KBM-7 (cell line): ENCODE results near the gene PMEPA1.
A peak's percentile ranks its signal among the peaks of the same experiment; 100 is the strongest.

Experiments used
- DNase-seq: peaks from one replicate; pipeline ENCODE4 v3.0.0-alpha.2; 2015
- in situ Hi-C: fragments of 300-500 bp; cut with MboI; formaldehyde crosslinking; loops from 2 replicates; pipeline ENCODE4 v1.14.3; 2020; ENCODE audit warnings: low sequenced_read_pairs, low pct_unique_long_range_greater_than_20kb, mixed read lengths

PMEPA1 gene

GRCh38 chr20:57738484-57738883 is 28.7 kb upstream of the PMEPA1 start:
- DNase-seq, result no peak
- in situ Hi-C loops, result no loop called here

DNA sequence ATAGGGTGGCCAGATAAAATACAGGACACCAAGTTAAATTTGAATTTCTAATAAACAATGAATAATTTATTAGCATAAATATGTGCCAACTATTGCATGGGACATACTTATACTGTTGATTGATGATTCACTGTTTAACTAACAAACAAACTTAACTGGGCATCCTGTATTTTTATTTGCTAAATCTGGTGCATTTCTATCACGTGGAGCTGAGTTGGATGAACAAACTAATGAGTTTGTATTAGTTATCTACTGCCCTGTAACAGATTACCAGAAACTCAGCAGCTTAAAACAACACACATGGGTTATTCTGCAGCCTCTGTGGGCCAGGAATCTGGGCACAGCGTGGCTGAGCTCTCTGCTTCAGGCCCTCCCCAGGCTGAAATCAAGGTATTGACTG is 28.2 kb upstream of the PMEPA1 start:
- in situ Hi-C loops, result no loop called here
- DNase-seq, result no peak

DNA sequence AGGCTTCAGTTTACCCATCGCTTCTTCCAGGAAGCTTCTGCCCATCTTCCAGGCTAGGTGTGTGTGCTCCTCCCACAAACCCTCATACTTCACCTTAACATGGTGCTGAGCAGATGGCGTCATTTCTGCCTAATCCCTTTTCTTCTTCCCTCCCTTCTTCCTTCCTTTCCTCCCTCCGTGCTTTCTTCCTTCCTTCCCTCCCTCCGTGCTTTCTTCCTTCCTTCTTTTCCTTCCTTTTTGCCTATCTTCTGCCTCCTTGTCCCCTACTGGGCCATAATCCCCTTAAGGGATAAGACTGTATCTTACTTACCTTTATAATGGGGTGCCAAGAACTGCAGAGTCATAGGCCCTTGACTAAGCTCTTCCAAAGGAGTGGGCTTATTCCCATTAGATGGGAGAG is 27.5 kb upstream of the PMEPA1 start:
- no peak for DNase-seq
- in situ Hi-C loops, result no loop called here

DNA sequence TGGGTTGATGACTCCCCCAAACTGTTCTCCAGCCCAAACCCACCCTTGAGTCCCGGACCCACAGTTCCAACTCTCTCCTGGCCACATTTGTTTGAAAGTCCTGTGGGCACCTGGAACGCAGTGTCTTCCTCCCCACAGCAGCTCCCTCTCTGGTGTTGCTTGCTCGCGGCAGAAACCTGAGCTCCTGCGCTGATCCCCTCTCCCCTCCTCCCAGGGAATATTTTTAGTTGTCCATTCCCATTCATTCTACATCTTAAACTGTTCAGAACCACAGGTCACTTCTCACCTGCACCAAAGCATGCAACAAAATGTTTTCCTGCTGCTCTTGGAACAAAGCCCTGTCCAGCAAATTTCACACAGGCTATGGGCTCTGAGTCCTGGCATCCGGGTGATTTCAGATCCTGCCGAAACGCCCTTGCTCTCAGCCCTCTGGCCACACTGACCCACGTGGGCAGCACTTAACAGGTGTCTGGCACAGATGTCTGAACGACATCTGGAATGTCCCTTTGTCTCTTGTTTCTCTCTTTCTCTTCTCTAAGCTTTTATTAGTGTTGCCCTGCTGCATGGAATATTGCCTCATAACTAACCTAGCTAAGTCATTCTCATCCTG is 27.0 kb upstream of the PMEPA1 start:
- in situ Hi-C loops, result no loop called here
- DNase-seq, result no peak

DNA sequence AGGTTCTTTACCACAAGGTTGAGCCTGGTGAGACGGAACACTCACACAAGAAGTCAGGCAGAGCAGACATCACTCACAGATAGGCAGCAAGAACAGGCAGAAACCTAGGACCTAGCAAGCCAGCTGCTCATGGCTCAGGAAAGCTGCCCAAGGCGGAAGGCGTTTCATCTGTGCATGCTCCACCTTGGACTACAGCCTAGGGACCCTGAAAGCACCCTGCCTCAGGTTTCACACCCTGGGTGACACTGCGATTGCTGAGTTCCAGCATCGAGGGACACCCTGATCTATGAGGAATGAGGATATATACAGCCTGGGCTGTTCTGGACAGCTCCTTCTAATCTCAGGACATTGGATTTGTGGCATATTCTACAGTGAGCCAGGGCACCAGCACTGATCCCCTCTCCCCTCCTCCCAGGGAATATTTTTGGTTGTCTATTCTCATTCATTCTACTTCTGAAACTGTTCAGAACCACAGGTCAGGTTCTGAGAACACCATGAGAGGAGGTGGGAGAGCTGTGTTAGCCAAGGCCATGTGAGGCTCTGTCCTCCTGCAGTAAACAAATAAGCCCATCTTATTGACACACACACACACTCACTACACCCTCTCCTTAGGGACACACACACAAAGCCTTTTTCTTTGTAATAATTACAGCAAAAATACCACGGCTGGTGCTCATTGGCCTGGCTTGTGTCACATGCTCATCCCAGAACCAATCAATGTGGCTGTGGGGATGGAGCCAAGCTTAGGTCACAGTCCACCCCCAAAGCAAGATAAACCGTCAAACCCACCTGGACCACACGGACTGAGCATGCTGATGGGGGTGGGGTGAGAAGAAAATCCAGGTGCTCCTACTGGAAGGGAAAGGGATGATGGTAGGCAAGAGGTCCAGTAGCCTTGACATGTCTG is 26.3 kb upstream of the PMEPA1 start:
- DNase-seq, result no peak
- in situ Hi-C loops, result no loop called here

- DNase-seq, result no peak
- in situ Hi-C loops, result no loop called here
These were observed 24.9 kb upstream of the PMEPA1 start for GRCh38 chr20:57734754-57735153.

DNA sequence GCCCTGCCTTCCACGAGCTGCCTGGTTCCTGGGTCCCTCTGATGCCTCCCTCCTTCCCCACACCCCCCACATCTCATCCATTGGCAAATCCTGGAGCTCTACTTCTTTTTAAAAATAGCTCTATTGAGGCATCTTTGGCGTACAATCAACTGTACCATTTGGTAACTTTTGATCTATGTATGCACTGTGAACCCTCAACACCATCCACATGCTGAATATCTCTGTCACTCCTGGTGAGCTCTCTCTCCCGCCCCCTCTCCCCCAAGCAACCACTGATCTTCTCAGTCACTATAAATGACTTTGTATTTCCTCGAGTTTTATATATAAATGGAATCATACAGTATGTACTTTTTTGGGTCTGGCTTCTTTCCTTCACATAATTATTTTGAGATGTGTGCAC is 22.4 kb upstream of the PMEPA1 start:
- in situ Hi-C loops, result no loop called here

DNA sequence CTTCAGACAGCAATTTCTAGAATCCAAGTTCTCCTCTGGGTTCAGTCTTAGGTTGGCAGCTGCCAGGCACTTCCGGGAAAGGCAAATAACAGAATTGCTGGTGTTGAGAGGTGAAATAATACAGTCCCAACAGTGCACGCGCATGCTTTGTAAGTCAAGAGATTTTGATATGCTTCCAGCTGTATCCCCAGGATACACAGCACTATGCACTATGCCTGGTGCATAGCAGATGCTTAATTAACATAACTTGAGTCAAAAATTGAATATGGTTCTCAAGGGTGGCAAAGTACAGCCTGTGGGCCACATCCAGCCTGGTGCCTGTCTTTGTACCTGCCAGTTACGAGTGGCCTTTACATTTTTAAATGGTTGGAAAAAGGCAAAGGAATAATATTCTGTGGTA is 18.9 kb upstream of the PMEPA1 start:
- in situ Hi-C loops, result no loop called here
- no peak for DNase-seq

More for the DNA sequence above, 22.4 kb upstream of the PMEPA1 start:
- DNase-seq, result no peak

DNA sequence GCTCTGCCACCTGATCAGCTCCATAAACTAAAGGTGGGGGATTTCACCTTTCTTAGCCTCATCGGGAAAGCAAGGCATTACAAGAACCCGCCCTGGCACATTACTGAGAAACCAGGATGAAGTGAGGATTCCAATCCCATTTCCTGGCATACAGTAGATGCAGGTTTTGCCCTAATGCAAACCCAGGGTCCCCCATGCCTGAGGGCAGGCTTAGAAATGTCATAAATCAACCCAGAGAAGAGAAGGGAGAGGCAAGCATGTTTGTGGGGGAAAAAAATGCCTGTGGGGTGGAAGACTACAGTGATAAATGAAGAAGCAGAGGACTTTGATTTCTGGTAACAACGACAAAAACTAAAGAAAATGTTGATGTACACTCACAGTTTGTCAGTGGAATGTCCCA is 18.0 kb upstream of the PMEPA1 start:
- in situ Hi-C loops, result no loop called here

GRCh38 chr20:57725636-57726035 is 15.8 kb upstream of the PMEPA1 start:
- no peak for DNase-seq
- in situ Hi-C loops, result no loop called here

More for the DNA sequence above, 18.0 kb upstream of the PMEPA1 start:
- no peak for DNase-seq

- in situ Hi-C loops, result no loop called here
- no peak for DNase-seq
These were observed 15.0 kb upstream of the PMEPA1 start for GRCh38 chr20:57724610-57725405.

DNA sequence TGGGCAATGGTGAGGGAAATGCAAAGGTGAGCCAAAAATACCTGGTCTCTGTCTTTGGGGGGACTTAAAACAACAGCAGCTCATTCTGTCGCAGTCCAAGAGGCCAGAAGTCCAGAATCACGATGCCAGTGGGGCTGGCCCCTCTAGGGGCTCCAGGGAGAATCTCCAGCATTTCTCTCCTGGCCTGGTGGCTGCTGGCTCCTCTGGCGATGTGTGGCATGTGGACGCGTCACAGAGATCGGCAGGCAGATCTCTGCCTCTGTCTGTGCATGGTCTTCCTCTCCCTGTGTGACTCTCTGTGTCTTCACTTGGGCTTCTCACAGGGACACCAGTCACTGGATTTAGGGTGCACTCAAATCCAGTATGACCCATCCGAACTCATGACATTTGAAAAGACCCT is 14.0 kb upstream of the PMEPA1 start:
- DNase-seq, result no peak
- in situ Hi-C loops, result no loop called here

DNA sequence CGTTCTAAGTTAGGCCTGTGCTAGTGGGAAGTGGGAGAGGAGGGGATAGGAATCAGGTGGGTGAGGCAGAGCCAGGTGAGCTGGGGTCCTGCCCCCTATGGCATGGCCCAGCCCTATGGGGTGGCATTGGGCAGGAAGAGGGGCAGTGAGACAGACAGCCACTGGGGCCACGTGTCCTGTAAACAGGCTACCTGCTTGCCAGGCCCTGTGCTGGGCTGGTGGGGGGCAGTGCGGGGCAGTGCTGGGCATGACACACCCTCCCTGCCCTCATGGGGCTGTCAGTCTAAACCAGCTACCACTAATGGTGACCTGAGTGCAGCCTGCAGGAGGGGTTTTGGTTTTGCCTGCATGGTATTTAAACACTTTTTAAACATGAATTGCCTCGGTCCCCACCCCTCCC is 10.1 kb upstream of the PMEPA1 start:
- no peak for DNase-seq
- in situ Hi-C loops, result no loop called here

DNA sequence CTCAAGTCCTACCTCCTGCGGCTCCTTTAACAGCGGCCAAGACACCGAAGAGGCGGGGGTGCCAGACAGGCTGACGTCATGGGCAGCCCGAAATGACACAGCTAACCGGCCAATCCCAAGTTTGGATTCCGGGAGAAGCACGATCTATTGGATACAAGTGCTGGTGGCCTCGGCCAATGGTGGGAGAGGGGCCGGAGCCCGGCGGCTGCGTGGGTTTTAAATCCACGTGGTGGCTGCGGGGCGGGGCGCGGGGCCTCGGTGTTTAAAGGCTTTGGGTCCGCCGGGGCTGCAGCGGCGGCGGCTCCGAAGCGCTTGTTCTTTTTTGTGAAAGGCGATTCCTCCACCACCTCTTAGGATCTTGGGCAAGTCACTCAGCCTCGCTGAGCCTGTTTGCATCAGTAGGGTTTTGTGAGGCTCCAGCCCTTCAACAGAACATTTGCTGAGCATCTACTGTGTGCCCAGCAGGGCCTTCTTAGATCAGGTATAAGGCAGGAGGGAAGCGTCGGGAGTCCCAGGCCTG is 8.7 kb upstream of the PMEPA1 start:
- DNase-seq, result peak; percentile 85
- in situ Hi-C loops, result no loop called here

GRCh38 chr20:57717797-57718196 is 8.0 kb upstream of the PMEPA1 start:
- no peak for DNase-seq
- in situ Hi-C loops, result no loop called here

DNA sequence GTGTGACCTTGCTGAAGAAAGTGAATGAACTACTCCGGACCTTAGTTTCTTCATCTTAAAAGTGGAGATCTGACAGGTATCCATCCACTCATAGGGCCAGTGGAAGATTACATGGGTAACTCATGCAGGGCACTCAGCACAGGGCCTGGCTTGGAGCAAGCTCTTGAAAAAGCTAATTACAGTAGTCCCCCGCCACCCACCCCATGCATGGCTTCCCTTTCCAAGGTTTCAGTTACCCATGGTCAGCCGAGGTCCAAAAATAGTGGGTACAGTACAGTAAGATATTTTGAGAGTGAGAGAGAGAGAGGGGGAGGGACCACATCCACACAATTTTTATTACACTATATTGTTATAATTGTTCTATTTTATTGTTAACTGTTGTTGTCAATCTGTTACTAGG is 7.1 kb upstream of the PMEPA1 start:
- no peak for DNase-seq
- in situ Hi-C loops, result no loop called here

- in situ Hi-C loops, result no loop called here
These were observed 6.4 kb upstream of the PMEPA1 start for GRCh38 chr20:57716202-57716601.

DNA sequence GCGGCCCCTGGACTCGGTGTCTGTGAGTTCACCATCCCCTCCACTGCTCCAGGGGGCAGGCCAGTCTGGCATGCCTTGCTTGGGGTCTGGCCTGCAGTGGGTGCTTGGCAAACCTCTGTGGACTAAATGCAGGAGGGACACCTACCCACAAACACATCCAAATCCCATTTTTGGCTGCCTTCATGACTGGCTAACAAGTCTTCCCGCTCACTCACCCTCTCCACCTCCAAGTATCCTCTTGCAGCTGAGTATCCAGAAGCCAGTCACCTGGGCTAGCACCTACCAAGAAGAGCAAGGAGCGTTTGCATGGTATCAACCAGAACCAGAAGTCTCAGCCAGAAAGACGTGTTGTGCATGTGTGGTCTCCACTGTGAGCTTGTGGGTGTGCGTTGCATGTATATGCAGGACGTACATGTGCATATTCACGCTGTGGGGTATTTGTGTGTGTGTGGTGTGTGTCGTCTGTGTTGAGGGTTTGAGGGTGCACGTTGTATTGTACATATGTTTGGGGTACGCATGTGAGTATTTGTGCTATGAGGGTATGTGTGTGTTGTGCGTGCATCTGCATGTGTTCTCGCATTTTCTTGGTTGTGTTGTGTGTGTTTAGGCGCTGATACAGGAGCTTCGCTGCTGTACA is 5.6 kb upstream of the PMEPA1 start:
- in situ Hi-C loops, result no loop called here
- no peak for DNase-seq

More at GRCh38 chr20:57716202-57716601, 6.4 kb upstream of the PMEPA1 start:
- DNase-seq, result no peak
